Stimulated activated CD8-positive, alpha-beta memory T cell treated with anti-CD3 and anti-CD28 coated beads, Interleukin-15, amount 100 ng/mL, for 24 hours (primary cell): Measurements from ENCODE around the gene NELFCD.
"Not testable (repeated sequence)": the region's sequence is repeated elsewhere in the genome, so short reads cannot be mapped to it uniquely, and the experiment has no call there.

Source experiments
- DNase-seq: peaks from one replicate; pipeline ENCODE4 v3.0.0-alpha.2; 2020; ENCODE audit warnings: low read depth

The NELFCD gene

DNA sequence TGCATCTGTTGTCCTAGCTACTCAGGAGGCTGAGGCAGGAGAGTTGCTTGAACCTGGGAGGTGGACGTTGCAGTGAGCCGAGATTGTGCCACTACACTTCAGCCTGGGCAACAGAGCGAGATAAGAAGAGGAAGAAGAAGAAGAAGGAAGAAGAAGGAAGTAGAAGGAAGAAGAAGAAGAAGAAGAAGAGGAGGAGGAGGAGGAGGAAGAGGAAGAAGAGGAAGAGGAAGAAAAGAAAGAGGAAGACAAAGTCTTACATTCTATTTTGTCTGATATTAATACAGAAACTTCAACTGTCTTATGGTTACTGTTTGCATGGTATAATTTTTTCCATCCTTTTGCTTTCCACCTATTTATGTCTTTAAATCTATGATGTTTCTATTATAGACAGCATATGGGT, 7.2 kb upstream of the NELFCD start:
- DNase-seq = no peak

DNA sequence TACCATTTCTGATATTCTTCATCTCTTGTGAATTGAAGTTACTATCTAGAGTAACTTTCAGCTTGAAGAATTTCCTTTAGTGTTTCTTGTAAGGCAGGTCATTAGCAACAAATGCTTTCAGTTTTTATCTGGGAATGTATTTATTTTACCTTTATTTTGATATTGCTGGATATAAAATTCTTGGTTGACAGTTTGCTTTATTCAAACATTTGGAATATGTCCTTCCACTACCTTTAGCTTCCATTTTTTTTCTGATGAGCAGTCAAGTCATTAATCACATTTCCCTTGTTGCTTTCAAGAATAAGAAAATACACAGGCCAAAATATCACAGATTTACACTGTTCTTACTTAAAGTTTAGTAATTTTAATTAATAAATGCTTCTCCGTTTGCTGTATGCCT, 5.7 kb upstream of the NELFCD start:
- DNase-seq = no peak

DNA sequence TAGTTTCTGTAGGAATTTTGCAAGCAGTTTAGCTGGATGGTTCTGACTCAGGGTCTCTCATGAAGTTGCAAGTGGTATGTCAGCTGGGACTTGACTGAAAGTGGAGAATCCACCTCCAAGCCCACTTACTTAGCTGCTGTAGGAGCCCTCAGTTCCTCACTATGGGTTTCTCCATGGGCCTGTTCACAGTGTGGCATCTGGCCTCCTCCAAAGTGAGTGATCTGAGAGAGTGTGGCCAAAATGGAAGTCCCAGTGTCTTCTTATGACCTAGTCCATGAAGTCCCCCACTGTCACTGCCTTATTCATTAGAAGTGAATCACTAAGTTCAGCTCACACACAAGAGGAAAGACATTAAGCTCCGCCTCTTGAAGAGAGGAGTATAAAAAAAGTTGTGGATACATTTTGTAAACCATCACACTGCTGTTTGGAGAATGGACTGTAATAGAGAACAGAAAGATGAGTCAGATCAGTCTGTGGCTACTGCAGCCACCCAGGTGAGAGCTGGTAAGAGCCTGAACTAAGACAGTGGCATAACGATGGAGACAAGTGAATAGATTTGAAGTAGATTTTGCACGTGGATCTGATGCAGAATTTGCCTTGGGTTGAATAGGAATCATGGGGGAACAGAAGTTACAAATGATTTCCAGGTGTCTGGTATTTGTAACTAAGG, 4.9 kb upstream of the NELFCD start:
- no peak for DNase-seq

GRCh38 chr20:58978351-58979190, 2.5 kb upstream of the NELFCD start:
- no peak for DNase-seq

DNA sequence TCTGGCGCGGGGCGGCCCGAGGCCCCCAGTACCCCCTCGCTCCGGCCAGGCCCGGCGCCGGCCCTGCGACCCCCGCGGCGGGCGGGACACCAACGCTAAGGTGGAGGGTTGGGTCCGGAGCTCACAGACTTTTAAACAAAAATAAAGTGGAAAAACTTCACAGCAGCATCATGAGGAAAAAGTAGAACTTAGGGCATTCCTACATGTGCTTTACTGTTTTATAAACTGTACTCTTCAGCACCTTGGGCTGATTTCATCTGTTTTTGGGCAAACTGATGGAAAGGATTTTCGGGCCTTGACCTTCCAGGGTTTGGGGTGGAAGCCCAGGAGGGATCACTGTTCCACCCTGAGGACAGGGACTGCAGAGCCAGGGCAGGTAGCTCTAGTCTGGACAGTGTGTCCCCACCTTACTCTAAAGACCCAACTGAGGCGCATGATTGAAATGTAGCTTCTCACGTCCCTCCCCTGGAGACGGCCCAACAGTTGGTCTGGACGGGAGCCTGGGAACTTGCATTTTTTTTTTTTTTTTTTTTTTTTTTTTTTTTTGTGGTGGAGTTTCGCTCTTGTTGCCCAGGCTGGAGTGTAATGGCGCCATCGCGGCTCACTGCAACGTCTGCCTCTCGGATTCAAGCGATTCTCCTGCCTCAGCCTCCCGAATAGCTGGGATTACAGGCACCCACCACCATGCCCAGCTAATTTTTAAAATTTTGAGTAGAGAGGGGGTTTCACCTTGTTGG, 740 bp downstream of the NELFCD start:
- no peak for DNase-seq

DNA sequence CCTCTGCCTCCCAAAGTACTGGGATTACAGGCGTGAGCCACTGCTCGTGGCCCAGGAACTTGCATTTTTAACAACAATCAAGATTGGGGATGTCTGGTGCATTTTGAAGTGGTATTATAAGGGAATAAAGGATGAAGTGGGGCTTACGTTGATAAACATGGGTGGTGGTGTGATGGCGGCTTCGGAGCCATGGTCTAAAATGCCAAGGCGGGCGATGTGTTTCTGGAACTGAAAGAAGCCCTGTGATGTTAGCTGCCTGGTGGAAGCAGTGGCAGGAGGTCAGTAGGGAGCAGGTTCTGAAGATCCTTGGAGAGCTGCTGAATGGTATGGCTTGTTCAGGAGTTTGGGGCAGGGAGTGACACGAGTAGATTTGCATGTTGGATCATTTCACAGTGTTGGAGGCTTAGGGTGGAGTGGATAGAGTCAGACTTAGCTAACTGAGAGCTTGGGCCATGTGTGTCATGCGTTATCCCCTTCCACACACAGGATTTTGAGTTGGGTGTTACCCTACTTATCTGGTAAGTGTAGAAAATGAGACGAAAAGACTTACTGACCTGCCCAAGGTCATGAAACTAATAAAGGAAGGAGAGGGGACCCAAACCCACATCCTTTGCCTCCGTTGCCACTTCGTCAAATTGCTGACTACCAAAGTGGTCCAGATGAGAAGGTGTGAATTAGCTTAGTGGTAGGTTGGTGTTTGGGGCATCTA, 1.5 kb downstream of the NELFCD start:
- DNase-seq = no peak

- DNase-seq = not testable (repeated sequence)
Measured at GRCh38 chr20:58983115-58983468, 2.0 kb downstream of the NELFCD start.

DNA sequence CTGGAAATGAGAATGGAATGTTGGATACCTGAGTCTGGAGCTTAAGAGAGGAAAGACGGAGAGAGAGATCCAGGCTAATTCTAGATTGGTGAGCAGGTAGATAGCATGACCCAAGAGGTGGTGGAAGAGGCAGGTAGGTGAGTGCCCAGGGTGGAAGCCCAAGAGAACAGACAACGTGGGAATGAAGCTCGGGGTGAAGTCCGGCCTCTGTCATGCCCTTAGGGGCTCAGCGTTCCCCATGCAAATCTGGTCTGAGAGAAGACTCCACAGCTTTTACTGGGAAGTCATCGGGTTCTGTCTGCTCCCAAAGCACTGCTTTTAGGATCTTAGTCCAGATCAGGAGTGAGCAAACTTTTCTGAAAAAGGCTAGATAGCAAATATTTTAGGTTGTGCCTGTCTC, 3.6 kb downstream of the NELFCD start:
- DNase-seq = no peak

DNA sequence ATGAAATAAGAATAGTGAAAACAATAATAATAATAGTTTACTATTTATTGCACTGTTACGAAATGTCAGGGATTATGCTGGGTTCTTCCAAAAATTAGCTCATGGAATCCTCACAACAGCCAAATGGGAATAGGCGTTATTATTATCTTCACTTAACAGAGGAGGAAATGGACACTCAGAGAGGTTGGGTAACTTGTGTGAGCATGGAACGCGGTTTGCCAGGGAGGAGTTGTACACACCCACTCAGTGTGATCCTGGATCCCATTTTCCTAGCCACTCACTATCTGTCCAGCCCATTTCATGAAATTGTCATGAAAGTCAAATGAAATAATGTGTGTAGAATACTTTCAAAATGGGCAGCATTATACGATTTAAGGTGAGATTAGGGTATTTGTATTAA, 4.6 kb downstream of the NELFCD start:
- no peak for DNase-seq

- no peak for DNase-seq
Measured at GRCh38 chr20:58986286-58986967, 5.4 kb downstream of the NELFCD start.

GRCh38 chr20:58986968-58987517, 6.0 kb downstream of the NELFCD start:
- no peak for DNase-seq

DNA sequence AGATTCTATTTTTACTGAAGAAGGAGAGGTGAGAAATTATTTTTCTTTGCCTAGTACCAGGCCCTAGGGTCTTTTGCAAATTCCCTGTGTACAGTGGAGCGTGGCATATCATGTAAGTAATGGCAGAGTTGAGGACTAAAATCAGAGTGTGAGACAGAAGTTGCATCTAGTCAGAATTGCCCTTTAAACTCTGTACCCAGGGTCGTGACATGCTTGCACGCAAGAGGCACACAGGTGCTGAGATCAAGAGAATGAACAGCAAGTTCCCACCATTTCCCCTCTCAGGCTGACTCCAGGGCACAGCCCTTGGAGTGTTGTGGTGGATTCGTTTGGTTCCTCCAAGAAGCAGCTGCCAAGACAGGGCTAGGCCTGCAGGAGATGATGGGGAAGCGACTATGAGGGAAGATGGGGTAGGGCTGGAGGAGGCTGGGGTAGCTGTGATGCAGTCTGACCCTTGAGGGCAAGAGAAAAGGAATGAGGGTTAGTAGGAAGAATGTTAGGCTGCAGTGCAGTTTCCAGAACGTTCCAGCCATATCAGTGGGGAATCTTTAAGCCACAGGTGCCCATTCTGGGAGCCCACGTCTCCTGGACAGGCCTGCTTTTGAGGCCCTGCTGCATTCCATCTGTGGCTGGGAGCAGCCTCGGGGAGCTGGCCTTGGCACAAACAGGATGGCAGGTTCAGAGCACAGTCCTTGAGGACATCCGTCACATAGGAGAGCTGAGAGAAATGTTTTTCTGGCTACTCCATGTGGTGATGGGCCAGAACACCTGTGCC, 6.9 kb downstream of the NELFCD start:
- DNase-seq = no peak

DNA sequence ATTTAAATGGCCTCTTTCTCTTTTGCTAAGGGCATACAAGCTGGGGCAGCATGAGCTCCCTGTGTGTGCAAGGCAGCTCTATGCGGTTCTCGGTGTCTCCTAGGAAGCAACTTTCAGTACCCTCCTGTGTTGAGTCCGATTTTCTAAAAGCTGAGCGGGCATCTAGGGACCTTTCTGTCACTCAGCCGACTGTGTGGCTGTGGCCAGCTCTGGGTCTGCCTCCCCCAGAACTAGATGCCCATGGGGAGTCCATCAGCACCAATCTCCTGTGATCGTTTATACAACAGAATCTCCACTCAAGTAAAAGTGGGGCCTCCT, 7.5 kb downstream of the NELFCD start:
- DNase-seq = no peak

DNA sequence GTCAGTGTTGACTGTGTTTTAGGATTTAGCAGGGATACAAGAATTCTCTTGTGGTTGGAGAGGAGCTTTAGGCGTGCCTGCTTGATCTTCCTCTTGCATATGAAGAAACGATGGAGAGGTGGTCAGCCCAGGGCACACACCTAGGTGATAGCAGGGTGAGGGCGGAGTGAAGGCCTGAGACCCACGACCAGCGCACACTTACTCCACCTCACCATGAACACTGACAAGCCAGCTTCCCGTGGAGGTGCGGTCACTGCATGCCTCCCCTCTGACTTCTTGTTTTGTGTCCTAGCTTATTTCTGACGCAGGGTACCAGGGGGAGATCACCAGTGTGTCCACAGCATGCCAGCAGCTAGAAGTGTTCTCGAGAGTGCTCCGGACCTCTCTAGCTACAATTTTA, 8.1 kb downstream of the NELFCD start:
- no peak for DNase-seq

GRCh38 chr20:58990651-58991445, 9.8 kb downstream of the NELFCD start:
- no peak for DNase-seq

DNA sequence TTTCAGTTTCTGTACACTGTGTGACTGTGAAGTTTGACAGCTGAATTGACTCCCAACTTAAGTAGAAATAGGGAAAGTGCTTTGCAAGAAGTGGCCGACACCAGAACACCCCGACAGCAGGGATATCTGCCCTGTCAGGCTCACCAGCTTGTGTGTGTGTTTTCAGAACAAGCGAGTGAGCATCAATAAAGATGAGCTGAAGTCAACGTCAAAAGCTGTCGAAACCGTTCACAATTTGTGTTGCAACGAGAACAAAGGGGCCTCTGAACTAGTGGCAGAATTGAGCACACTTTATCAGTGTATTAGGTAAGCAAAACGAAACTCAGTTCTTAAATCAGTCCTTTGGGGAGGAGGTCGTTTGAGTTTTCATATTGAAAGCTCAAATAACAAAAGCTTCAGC, 10.7 kb downstream of the NELFCD start:
- no peak for DNase-seq

GRCh38 chr20:58992911-58993310, 11.9 kb downstream of the NELFCD start:
- no peak for DNase-seq

GRCh38 chr20:58993332-58994248, 12.5 kb downstream of the NELFCD start:
- DNase-seq = no peak
